ENCODE data around the gene EIF3B.
A peak's percentile ranks its signal among the peaks of the same experiment; 100 is the strongest.
"Not testable (repeated sequence)": the region's sequence is repeated elsewhere in the genome, so short reads cannot be mapped to it uniquely, and the experiment has no call there.

Gene EIF3B

GRCh38 chr7:2403718-2404648, 49.4 kb downstream of the EIF3B start:
- peak in 1 of 4 experiments; percentile 40 for DNase-seq

GRCh38 chr7:2404714-2405119, 50.1 kb downstream of the EIF3B start:
- DNase-seq = no peak

GRCh38 chr7:2405201-2405600, 50.6 kb downstream of the EIF3B start:
- DNase-seq = no peak

- DNase-seq = peak in 1 of 4 experiments; percentile 16
These were observed 51.1 kb downstream of the EIF3B start for GRCh38 chr7:2405601-2406345.

- no peak for DNase-seq
These were observed 55.3 kb downstream of the EIF3B start for GRCh38 chr7:2409745-2410414.

GRCh38 chr7:2411049-2411448, 56.4 kb downstream of the EIF3B start:
- DNase-seq = no peak

- DNase-seq = no peak
These were observed 57.4 kb downstream of the EIF3B start for GRCh38 chr7:2411815-2412586.

GRCh38 chr7:2412587-2413201, 58.1 kb downstream of the EIF3B start:
- DNase-seq = no peak

GRCh38 chr7:2416063-2416462, 61.4 kb downstream of the EIF3B start:
- no peak for DNase-seq

- DNase-seq = no peak
These were observed 62.0 kb downstream of the EIF3B start for GRCh38 chr7:2416650-2417049.

GRCh38 chr7:2417178-2417577, 62.6 kb downstream of the EIF3B start:
- not testable (repeated sequence) for DNase-seq

- no peak for DNase-seq
These were observed 63.4 kb downstream of the EIF3B start for GRCh38 chr7:2417981-2418481.

- DNase-seq = no peak
These were observed 65.7 kb downstream of the EIF3B start for GRCh38 chr7:2420216-2420933.

- no peak for DNase-seq
These were observed 67.3 kb downstream of the EIF3B start for GRCh38 chr7:2421943-2422310.

- DNase-seq = no peak
These were observed 71.1 kb downstream of the EIF3B start for GRCh38 chr7:2425749-2426148.
